AG08396 (cell line): ENCODE results near the gene CEACAM16.
"Not testable (repeated sequence)": the region's sequence is repeated elsewhere in the genome, so short reads cannot be mapped to it uniquely, and the experiment has no call there.

ENCODE experiments used
- DNase-seq: peaks from one replicate; pipeline ENCODE4 v3.0.0; 2012; ENCODE audit warnings: low spot score, mixed read lengths

CEACAM16 gene

GRCh38 chr19:44698492-44699201 is at the start of gene CEACAM16:
Gene CEACAM16, plus strand, starts transcription at chr19:44699151. Its CDS starts 2,306 bp downstream, at chr19:44701457.
- DNase-seq = no peak

GRCh38 chr19:44649578-44650145 is 49.3 kb upstream of the CEACAM16 start:
- DNase-seq = no peak

GRCh38 chr19:44653343-44653742 is 45.6 kb upstream of the CEACAM16 start:
- no peak for DNase-seq

- peak; percentile 39 for DNase-seq
Observed at GRCh38 chr19:44653977-44654774, 44.8 kb upstream of the CEACAM16 start.

GRCh38 chr19:44657211-44657921 is 41.6 kb upstream of the CEACAM16 start:
- peak; percentile 69 for DNase-seq

- DNase-seq = peak; percentile 25
Observed at GRCh38 chr19:44658069-44658733, 40.8 kb upstream of the CEACAM16 start.

GRCh38 chr19:44660081-44660480 is 38.9 kb upstream of the CEACAM16 start:
- DNase-seq = no peak

- DNase-seq = no peak
Observed at GRCh38 chr19:44661205-44661604, 37.7 kb upstream of the CEACAM16 start.

GRCh38 chr19:44661904-44662303 is 37.0 kb upstream of the CEACAM16 start:
- DNase-seq = no peak

GRCh38 chr19:44662691-44663385 is 36.1 kb upstream of the CEACAM16 start:
- peak; percentile 38 for DNase-seq

GRCh38 chr19:44663996-44664395 is 35.0 kb upstream of the CEACAM16 start:
- DNase-seq = no peak

- no peak for DNase-seq
Observed at GRCh38 chr19:44664976-44665375, 34.0 kb upstream of the CEACAM16 start.

GRCh38 chr19:44666852-44667556 is 31.9 kb upstream of the CEACAM16 start:
- no peak for DNase-seq

- DNase-seq = no peak
Observed at GRCh38 chr19:44668985-44669764, 29.8 kb upstream of the CEACAM16 start.

GRCh38 chr19:44670027-44670426 is 28.9 kb upstream of the CEACAM16 start:
- not testable (repeated sequence) for DNase-seq

GRCh38 chr19:44671400-44671799 is 27.6 kb upstream of the CEACAM16 start, which contains the start of gene CEACAM19:
Gene CEACAM19, plus strand, starts transcription at chr19:44671482. Its CDS starts 450 bp downstream, at chr19:44671932.
- DNase-seq = no peak

- DNase-seq = no peak
Observed at GRCh38 chr19:44672226-44672625, 26.7 kb upstream of the CEACAM16 start.

GRCh38 chr19:44673510-44673909 is 25.4 kb upstream of the CEACAM16 start:
- DNase-seq = no peak

GRCh38 chr19:44675521-44675920 is 23.4 kb upstream of the CEACAM16 start:
- no peak for DNase-seq
